Measurements from ENCODE around the gene BTBD16. TPM values are rescaled to one million over a fixed set of nuclear protein-coding genes. Genes with fewer than 3 reads are reported as not detected.

Gene BTBD16
- total RNA-seq (1 to 10 TPM; 4.9 to 5.3 TPM), polyA plus RNA-seq (ENCODE audit: insufficient read depth, low read depth, low replicate concordance) (21.3 TPM)
- long read RNA-seq, donor 1, result 0 reads
- long read RNA-seq, donor 2, result 0 reads

GRCh38 chr10:122271076-122271475 is at the start of gene BTBD16:
Gene BTBD16, plus strand, starts transcription at chr10:122271296. Its CDS starts 3,786 bp downstream, at chr10:122275082.
- no peak for DNase-seq
- H3K27me3 ChIP-seq, result no peaks in the 10 kb centered on the region
- no peak within 1 kb of the TSS for H3K4me3 ChIP-seq
- H3K4me1 ChIP-seq, result no peaks in the 10 kb centered on the region
- no peaks in the 10 kb centered on the region for H3K36me3 ChIP-seq (ENCODE audit: low read depth, missing control alignments)
- TF ChIP-seq POLR2A (IDR thresholded peaks at IDR 0.05) (no peak), CTCF (IDR thresholded peaks at IDR 0.05) (no peak)
- no peaks in the 10 kb centered on the region for H3K9me3 ChIP-seq
- 65 to 70% methylated on average over 4 to 5 of the region's 5 CpGs for WGBS, 2 donors
- H3K27ac ChIP-seq, result no peak within 1 kb of the TSS
- intact Hi-C loops (cut with DNase I; ENCODE audit: low total_unique reads), result no loop called here

- Histone ChIP-seq H3K4me3 (no peak overlapping the region), H3K27ac (no peak overlapping the region), H3K27me3 (no peaks in the 10 kb centered on the region), H3K36me3 (ENCODE audit: low read depth, missing control alignments) (no peaks in the 10 kb centered on the region), H3K4me1 (no peaks in the 10 kb centered on the region), H3K9me3 (no peaks in the 10 kb centered on the region)
- TF ChIP-seq CTCF (IDR thresholded peaks at IDR 0.05) (no peak), POLR2A (IDR thresholded peaks at IDR 0.05) (no peak)
- DNase-seq, result no peak
- 93 to 100% methylated on average over 1 to 5 of the region's 5 CpGs for WGBS, 2 donors
- intact Hi-C loops (cut with DNase I; ENCODE audit: low total_unique reads), result no loop called here
Observed at GRCh38 chr10:122221958-122222357, 49.1 kb upstream of the BTBD16 start.

DNA sequence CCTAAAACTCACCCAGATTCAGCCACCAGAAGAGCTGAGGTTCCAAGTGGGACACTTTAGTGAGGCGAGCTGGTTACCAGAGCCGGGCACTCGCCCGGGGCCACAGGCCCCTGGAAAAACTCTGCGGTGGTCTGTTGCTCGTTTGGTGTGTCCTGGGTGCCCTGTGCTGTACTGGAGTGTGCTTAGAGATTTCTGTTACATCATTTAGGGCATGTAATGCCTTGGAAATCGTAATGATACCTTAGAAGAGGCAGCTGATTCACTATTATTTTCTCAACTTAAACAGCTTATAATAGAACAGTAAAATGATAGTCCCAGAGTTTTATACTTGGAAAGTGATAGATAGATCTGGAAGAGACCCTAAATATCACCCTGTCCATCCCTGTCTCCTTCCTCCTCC is 48.5 kb upstream of the BTBD16 start:
- WGBS, 2 donors, result 96 to 97% methylated on average over 7 of the region's 7 CpGs
- H3K27me3 ChIP-seq, result no peaks in the 10 kb centered on the region
- no peaks in the 10 kb centered on the region for H3K4me1 ChIP-seq
- no peak for DNase-seq
- no peaks in the 10 kb centered on the region for H3K9me3 ChIP-seq
- no peak overlapping the region for H3K27ac ChIP-seq
- intact Hi-C loops (cut with DNase I; ENCODE audit: low total_unique reads), result no loop called here
- H3K4me3 ChIP-seq, result no peak overlapping the region
- no peaks in the 10 kb centered on the region for H3K36me3 ChIP-seq (ENCODE audit: low read depth, missing control alignments)
- TF ChIP-seq CTCF (IDR thresholded peaks at IDR 0.05) (no peak), POLR2A (IDR thresholded peaks at IDR 0.05) (no peak)

GRCh38 chr10:122224159-122224558 is 46.9 kb upstream of the BTBD16 start:
- H3K9me3 ChIP-seq, result no peaks in the 10 kb centered on the region
- no peak overlapping the region for H3K27ac ChIP-seq
- 94 to 97% methylated on average over 9 of the region's 9 CpGs for WGBS, 2 donors
- no peaks in the 10 kb centered on the region for H3K27me3 ChIP-seq
- DNase-seq, result no peak
- H3K36me3 ChIP-seq (ENCODE audit: low read depth, missing control alignments), result no peaks in the 10 kb centered on the region
- intact Hi-C loops (cut with DNase I; ENCODE audit: low total_unique reads), result no loop called here
- H3K4me1 ChIP-seq, result no peaks in the 10 kb centered on the region
- no peak overlapping the region for H3K4me3 ChIP-seq
- TF ChIP-seq CTCF (IDR thresholded peaks at IDR 0.05), result no peak
- no peak for TF ChIP-seq POLR2A (IDR thresholded peaks at IDR 0.05)

GRCh38 chr10:122225330-122225729 is 45.8 kb upstream of the BTBD16 start:
- intact Hi-C loops (cut with DNase I; ENCODE audit: low total_unique reads), result no loop called here
- 89 to 95% methylated on average over 7 to 9 of the region's 9 CpGs for WGBS, 2 donors
- H3K36me3 ChIP-seq (ENCODE audit: low read depth, missing control alignments), result no peaks in the 10 kb centered on the region

More at GRCh38 chr10:122225330-122225729, 45.8 kb upstream of the BTBD16 start:
- Histone ChIP-seq H3K27ac (no peak overlapping the region), H3K27me3 (no peaks in the 10 kb centered on the region), H3K4me1 (no peaks in the 10 kb centered on the region), H3K4me3 (no peak overlapping the region), H3K9me3 (no peaks in the 10 kb centered on the region)
- TF ChIP-seq POLR2A (IDR thresholded peaks at IDR 0.05), result no peak
- TF ChIP-seq CTCF (IDR thresholded peaks at IDR 0.05), result no peak
- no peak for DNase-seq

All from testis (tissue), 5 donors.